ENCODE results near the gene HEATR5B. TPM values are rescaled to one million over a fixed set of nuclear protein-coding genes. Genes with fewer than 3 reads are reported as not detected.

Gene HEATR5B
- total RNA-seq: 38.2 TPM

DNA sequence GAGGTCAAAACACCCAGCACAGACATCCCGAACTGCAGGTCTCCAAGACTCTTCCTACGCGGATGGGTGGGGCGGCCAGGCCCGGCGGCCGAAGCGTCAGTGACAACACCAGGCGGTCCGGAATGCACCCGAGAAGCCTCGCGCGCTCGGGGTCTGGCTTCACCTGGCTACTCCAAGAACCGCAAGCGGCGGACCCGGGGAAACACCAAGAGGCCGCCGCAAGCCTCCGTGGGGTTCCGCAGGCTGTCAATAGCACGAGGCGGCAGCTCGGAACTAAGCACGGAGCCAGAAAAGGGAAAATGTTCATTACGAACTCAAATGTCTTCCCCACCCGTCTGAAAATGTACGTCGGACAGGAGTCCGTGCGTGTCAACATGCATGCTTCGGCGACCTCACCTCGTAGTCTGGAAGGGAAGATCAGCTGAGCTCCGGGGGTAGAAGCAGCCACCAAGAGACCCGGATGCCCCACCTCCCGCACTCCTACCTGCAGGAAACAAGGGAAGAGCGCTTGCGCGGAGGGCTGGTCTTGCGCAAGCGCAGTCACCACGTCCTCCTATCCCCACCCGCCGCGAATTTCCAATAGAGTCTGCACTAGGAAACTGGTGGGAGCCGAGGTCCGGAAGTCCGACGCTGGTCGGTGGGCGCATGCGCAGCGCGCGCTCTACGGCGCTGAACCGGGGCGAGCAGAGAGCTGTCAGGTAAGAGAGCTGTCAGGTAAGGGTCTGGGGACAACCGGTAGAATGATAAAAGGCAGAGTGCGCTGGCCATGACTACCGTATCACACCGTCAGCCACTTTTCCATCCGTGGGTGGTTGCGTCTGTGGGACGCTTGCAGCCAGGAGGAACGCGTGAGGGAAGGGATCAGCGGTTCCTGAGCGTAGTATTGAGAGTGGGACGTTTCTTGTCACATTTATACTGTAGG is at the start of gene HEATR5B, which contains the start of gene GPATCH11:
TSS of gene HEATR5B (minus strand) at position 500 of the 922 bp plus-strand sequence. CDS start 958 bp downstream, outside the sequence.
TSS of gene GPATCH11 (plus strand) at position 646 of the 922 bp plus-strand sequence. CDS start 3,864 bp downstream, outside the sequence.
- peak; percentile 99 for DNase-seq

GRCh38 chr2:37132914-37133313 is 48.7 kb upstream of the HEATR5B start:
- DNase-seq: no peak

GRCh38 chr2:37125416-37125815 is 41.2 kb upstream of the HEATR5B start:
- DNase-seq: peak; percentile 93

- DNase-seq: no peak
These were observed 35.0 kb upstream of the HEATR5B start for GRCh38 chr2:37119157-37119556.

GRCh38 chr2:37117566-37117965 is 33.4 kb upstream of the HEATR5B start:
- no peak for DNase-seq

- DNase-seq: no peak
These were observed 27.8 kb upstream of the HEATR5B start for GRCh38 chr2:37111958-37112357.

- DNase-seq: no peak
These were observed 26.4 kb upstream of the HEATR5B start for GRCh38 chr2:37110306-37111212.

- no peak for DNase-seq
These were observed 25.4 kb upstream of the HEATR5B start for GRCh38 chr2:37109523-37109922.

- DNase-seq: no peak
These were observed 21.0 kb upstream of the HEATR5B start for GRCh38 chr2:37105150-37105549.

DNA sequence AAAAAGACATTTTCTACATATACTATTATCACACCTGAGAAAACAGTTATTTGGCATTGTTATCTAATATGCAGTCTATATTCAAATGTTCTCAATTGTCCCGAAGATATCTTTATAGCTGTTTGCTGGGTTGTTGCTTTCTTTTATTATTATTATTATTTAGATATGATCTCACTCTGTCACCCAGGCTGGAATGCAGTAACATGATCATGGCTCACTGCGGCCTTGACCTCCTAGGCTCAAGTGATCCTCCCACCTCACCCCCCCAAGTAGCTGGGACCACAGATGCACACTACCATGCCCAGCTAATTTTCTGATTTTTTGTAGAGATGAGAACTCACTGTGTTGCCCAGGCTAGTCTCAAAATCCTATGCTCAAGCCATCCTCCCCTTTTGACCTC is 20.0 kb upstream of the HEATR5B start:
- DNase-seq: no peak

DNA sequence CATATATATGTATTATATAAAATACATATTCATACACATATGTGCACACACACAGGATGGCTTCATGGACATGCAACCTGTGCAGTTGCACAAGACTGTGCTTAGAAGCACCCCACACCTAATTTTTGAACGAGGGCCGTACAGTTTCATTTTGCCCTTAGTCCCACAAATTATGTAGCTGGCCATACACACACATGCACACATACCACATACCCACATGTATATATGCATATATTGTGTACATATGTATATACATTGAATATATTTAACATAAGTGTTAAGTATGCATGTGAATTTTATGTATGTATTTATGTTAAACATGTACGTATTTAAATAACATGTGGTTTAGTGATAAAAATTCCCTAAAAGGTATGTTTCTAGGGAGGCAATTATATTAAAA is 18.4 kb upstream of the HEATR5B start:
- no peak for DNase-seq

DNA sequence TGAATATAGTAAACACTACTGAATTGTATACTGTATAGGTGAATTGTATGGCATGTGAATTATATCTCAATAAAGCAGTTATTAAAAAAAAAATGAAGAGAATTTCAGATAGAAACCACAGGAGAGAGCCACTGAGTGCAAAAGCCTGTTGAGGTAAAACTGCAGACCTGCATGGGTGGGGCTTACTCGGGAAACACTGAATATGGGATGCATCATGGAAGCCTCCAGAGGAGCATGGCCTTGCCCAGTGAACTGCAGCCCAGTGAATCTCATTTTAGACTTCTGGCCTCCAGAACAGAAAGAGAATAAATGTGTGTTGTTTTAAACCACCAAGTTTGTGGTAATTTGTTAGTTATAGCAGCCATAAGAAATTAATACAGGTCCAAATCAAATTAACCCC is 15.9 kb upstream of the HEATR5B start:
- DNase-seq: no peak

DNA sequence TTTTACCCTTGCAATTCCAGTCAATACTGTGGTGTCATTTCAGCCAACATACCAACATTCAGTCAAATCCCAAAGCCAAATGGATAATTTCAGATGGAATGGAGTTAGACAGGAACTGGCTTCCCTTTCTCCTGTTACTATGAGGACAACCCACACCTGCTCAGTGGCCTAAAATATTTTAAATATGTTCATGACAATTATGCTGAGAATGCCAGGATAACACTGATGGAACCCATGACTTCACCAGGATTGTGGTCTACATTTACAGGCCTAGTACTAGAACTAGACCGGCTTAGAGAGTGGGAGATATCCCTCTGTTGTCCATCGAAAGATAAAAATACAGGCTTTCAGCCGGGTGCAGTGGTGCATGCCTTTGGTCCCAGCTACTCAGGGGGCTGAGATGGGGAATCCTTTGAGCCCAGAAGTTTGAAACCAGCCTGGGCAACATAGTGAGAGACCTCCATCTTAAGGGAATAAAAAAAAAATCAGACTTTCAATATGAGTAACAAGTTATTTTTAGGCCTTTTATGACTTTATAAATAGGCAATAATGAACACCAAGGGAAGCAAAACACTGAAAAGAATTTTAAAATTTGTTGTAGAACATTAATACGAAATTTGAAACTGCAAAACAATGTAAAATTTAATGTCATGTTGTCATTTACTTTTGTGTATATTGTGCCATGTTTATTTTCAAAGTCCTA is 14.4 kb upstream of the HEATR5B start:
- no peak for DNase-seq

- DNase-seq: no peak
These were observed 12.4 kb upstream of the HEATR5B start for GRCh38 chr2:37096568-37096967.

GRCh38 chr2:37091873-37092272 is 7.7 kb upstream of the HEATR5B start:
- DNase-seq: no peak

GRCh38 chr2:37090019-37090477 is 5.9 kb upstream of the HEATR5B start:
- DNase-seq: no peak

GRCh38 chr2:37085731-37086147 is 1.6 kb upstream of the HEATR5B start:
- DNase-seq: no peak

DNA sequence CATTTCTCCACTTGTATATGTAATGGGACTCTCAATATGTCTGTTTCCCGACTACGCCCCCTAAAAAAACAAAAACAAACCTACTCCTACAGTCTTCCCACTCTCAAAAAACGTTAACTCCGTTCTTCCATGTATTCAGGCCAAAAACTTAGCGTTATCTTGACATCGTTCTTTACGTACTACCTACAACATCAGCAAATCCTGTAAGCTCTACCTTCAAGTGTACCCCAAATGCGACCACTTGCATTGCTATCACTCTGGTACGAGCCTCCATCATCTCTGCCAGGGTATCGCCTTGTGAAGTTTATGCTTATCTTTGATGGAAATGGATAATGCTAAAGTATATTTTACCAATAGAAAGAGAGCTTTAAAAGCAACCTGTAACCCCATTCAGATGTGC is 625 bp upstream of the HEATR5B start:
- DNase-seq: no peak

DNA sequence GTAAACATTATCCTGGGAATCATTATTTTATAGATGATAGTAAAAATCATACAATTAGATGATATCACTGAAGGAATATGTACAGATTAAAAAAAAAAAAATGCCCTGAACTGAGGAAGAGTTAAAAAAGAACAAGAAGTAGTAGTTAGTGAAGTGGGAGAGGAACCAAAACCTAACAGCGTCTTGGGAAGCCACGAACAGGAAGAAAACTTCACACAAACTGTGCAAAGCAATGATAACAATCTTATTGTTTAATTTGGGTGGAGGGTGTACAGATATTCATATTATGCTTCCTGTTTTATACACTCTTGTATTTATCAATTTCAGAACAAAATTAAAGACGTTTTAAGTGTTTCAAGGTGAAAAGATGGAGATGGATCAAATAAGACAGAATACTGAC is 3.5 kb downstream of the HEATR5B start:
- DNase-seq: no peak

DNA sequence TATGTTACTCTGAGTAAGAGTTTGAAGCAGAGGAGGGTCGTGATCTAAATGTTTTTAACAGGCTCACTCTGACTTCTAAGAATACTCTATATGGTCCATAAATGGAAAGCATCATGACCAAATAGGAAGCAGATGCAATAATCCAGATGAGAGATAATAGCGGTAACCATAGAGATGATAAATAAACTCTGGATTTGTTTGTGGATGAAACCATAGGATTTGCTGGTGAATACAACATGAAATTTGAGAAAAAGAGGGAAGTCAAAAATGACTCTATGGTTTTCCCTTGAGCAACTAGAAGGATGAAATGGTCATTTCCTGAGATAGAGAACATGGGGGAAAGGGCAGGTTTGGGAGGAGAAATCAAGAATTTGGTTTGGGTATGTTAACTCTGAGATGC is 3.9 kb downstream of the HEATR5B start:
- DNase-seq: no peak

- DNase-seq: no peak
These were observed 13.2 kb downstream of the HEATR5B start for GRCh38 chr2:37070931-37071330.

GRCh38 chr2:37068686-37069085 is 15.5 kb downstream of the HEATR5B start:
- no peak for DNase-seq

All from tongue (tissue), 2 donors.